ENCODE results near the gene MYOCD.

MYOCD gene

GRCh38 chr17:12768255-12768654, 102.6 kb downstream of the MYOCD start:
- no peaks in the 10 kb centered on the region; the same call in 1 of the 2 replicates for H3K27me3 ChIP-seq (ENCODE audit: insufficient read depth, low read length)
- H3K36me3 ChIP-seq (ENCODE audit: insufficient read depth, low read length) = no peaks in the 10 kb centered on the region
- H3K4me1 ChIP-seq (ENCODE audit: insufficient read depth, low read length, severe bottlenecking) = no peaks in the 10 kb centered on the region
- no peaks in the 10 kb centered on the region for H3K9me2 ChIP-seq (ENCODE audit: low read depth, low read length)
- H3K9ac ChIP-seq (ENCODE audit: low read length) = no peak overlapping the region
- no peaks in the 10 kb centered on the region for H3K9me3 ChIP-seq (ENCODE audit: low read length)
- TF ChIP-seq CTCF (IDR thresholded peaks at IDR 0.05; ENCODE audit: low read length) = no peak
- no peak overlapping the region for H3K4me3 ChIP-seq (ENCODE audit: low read depth, low read length, poor library complexity, severe bottlenecking)
- H3K4me2 ChIP-seq (ENCODE audit: low read length) = no peak overlapping the region
- H4K20me1 ChIP-seq (ENCODE audit: insufficient read depth, low read length) = no peaks in the 10 kb centered on the region
- no peaks in the 10 kb centered on the region for H3F3A ChIP-seq (ENCODE audit: insufficient read depth, low read length)
- H2AFZ ChIP-seq (ENCODE audit: low read length) = no peak overlapping the region
- H3K27ac ChIP-seq (ENCODE audit: low read depth, low read length, poor library complexity, severe bottlenecking) = no peak overlapping the region
- no peaks in the 10 kb centered on the region for H3K79me2 ChIP-seq (ENCODE audit: insufficient read depth, low read length)

GRCh38 chr17:12769981-12770380, 104.3 kb downstream of the MYOCD start:
- Histone ChIP-seq H3K9me3 (ENCODE audit: low read length) (no peaks in the 10 kb centered on the region), H3K4me3 (ENCODE audit: low read depth, low read length, poor library complexity, severe bottlenecking) (no peak overlapping the region), H3K36me3 (ENCODE audit: insufficient read depth, low read length) (no peaks in the 10 kb centered on the region), H3K4me1 (ENCODE audit: insufficient read depth, low read length, severe bottlenecking) (no peaks in the 10 kb centered on the region), H3F3A (ENCODE audit: insufficient read depth, low read length) (no peaks in the 10 kb centered on the region), H3K9ac (ENCODE audit: low read length) (no peak overlapping the region), H3K27me3 (ENCODE audit: insufficient read depth, low read length) (no peaks in the 10 kb centered on the region; the same call in 1 of the 2 replicates), H3K9me2 (ENCODE audit: low read depth, low read length) (no peaks in the 10 kb centered on the region), H3K4me2 (ENCODE audit: low read length) (no peak overlapping the region), H4K20me1 (ENCODE audit: insufficient read depth, low read length) (no peaks in the 10 kb centered on the region), H3K27ac (ENCODE audit: low read depth, low read length, poor library complexity, severe bottlenecking) (no peak overlapping the region), H2AFZ (ENCODE audit: low read length) (no peak overlapping the region), H3K79me2 (ENCODE audit: insufficient read depth, low read length) (no peaks in the 10 kb centered on the region)
- no peak for TF ChIP-seq EZH2 (IDR thresholded peaks at IDR 0.05; ENCODE audit: borderline replicate concordance, low read length)
- TF ChIP-seq CTCF (IDR thresholded peaks at IDR 0.05; ENCODE audit: low read length) = no peak

GRCh38 chr17:12773153-12773552, 107.5 kb downstream of the MYOCD start:
- no peaks in the 10 kb centered on the region for H3K79me2 ChIP-seq (ENCODE audit: insufficient read depth, low read length)
- H3K27me3 ChIP-seq (ENCODE audit: insufficient read depth, low read length) = no peaks in the 10 kb centered on the region; the same call in 1 of the 2 replicates
- no peaks in the 10 kb centered on the region for H3F3A ChIP-seq (ENCODE audit: insufficient read depth, low read length)
- TF ChIP-seq EZH2 (IDR thresholded peaks at IDR 0.05; ENCODE audit: borderline replicate concordance, low read length) (no peak), CTCF (IDR thresholded peaks at IDR 0.05; ENCODE audit: low read length) (no peak)
- no peak overlapping the region for H3K4me2 ChIP-seq (ENCODE audit: low read length)
- H2AFZ ChIP-seq (ENCODE audit: low read length) = no peak overlapping the region
- no peak overlapping the region for H3K9ac ChIP-seq (ENCODE audit: low read length)
- H3K4me1 ChIP-seq (ENCODE audit: insufficient read depth, low read length, severe bottlenecking) = no peaks in the 10 kb centered on the region
- no peaks in the 10 kb centered on the region for H4K20me1 ChIP-seq (ENCODE audit: insufficient read depth, low read length)
- H3K9me3 ChIP-seq (ENCODE audit: low read length) = no peaks in the 10 kb centered on the region
- H3K36me3 ChIP-seq (ENCODE audit: insufficient read depth, low read length) = no peaks in the 10 kb centered on the region
- H3K9me2 ChIP-seq (ENCODE audit: low read depth, low read length) = no peaks in the 10 kb centered on the region
- no peak overlapping the region for H3K27ac ChIP-seq (ENCODE audit: low read depth, low read length, poor library complexity, severe bottlenecking)
- no peak overlapping the region for H3K4me3 ChIP-seq (ENCODE audit: low read depth, low read length, poor library complexity, severe bottlenecking)

Measured in OCI-LY1 (cell line).